ENCODE results near the gene FIZ1.

The FIZ1 gene

DNA sequence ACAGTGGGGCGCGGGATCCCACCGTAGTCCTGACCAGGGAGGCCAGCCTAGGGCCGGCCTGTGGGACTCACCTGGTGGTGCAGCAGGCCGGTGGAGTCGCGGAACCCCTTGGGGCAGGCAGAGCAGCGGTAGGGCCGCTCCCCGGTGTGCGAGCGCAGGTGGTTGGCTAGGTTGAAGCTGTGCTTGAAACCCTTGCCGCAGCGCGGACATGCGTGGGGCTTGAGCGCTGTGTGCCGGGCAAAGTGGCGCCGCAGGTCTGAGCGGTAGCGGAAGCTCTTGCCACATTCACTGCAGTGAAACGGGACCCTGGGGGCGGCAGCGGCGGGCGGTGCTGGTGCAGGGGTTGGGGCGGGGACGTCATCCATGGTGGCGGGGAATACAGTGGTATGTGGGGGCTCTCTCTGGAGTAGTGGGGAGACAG is 1.8 kb downstream of the FIZ1 start:
- TF ChIP-seq CTCF (IDR thresholded peaks at IDR 0.05; ENCODE audit: extremely low read depth, insufficient read depth, missing control alignments) = no peak
- in situ Hi-C loops (cut with MboI; ENCODE audit: low pct_unique_long_range_greater_than_20kb, low sequenced_read_pairs, unreplicated experiment) = no loop called here
- DNase-seq (ENCODE audit: low spot score) = no peak

DNA sequence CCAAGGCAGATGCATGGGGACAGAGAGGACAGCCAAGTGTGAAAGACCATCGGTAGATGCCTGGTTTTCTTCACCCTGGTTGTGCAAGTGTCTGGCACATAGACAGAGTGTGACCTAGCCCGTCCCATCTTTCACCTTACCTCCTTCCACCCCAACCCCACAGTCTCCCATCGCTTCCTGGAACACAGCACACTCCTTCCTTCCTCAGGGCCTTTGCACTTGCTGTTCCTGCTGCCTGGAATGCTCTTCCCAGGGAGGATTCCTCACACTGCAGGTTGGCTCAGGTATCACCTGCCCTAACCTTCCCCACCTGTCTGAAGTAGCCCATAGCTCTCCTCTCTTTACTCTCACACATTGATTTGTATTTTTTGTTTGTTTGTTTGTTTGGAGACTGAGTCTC is 3.0 kb downstream of the FIZ1 start:
- in situ Hi-C loops (cut with MboI; ENCODE audit: low pct_unique_long_range_greater_than_20kb, low sequenced_read_pairs, unreplicated experiment) = no loop called here
- no peak for TF ChIP-seq CTCF (IDR thresholded peaks at IDR 0.05; ENCODE audit: extremely low read depth, insufficient read depth, missing control alignments)
- no peak for DNase-seq (ENCODE audit: low spot score)

DNA sequence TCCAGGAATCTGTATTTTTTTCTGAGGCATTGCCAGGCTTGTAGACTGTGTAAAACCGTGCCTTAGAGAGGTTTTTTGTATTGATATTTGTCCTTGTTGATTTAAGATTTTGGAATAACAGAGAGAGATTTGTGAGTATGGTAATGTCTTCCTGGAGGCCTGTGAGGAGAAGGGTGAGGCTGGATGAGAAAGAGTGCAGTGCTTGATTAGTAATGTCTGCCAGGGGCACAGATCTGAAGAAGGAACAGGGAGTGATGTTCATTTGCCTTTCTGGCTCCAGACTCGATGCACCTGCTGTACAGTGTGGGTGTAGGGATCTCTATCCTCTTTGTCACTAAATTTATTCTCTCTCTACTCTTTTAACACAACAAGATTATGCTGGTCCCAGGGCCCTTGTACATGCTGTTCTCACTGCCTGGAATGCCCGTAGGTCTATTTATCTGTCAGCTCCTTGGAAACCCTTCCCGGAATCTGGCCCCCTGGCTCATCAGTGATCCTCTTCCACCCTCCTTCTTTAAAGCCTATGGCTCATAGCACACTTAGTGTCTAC is 4.2 kb downstream of the FIZ1 start:
- in situ Hi-C loops (cut with MboI; ENCODE audit: low pct_unique_long_range_greater_than_20kb, low sequenced_read_pairs, unreplicated experiment) = no loop called here
- no peak for DNase-seq (ENCODE audit: low spot score)

GRCh38 chr19:55593096-55593772 is 6.1 kb downstream of the FIZ1 start:
- in situ Hi-C loops (cut with MboI; ENCODE audit: low pct_unique_long_range_greater_than_20kb, low sequenced_read_pairs, unreplicated experiment) = no loop called here
- TF ChIP-seq CTCF (IDR thresholded peaks at IDR 0.05; ENCODE audit: extremely low read depth, insufficient read depth, missing control alignments) = no peak
- DNase-seq (ENCODE audit: low spot score) = no peak

More for the DNA sequence above, 4.2 kb downstream of the FIZ1 start:
- no peak for TF ChIP-seq CTCF (IDR thresholded peaks at IDR 0.05; ENCODE audit: extremely low read depth, insufficient read depth, missing control alignments)

DNA sequence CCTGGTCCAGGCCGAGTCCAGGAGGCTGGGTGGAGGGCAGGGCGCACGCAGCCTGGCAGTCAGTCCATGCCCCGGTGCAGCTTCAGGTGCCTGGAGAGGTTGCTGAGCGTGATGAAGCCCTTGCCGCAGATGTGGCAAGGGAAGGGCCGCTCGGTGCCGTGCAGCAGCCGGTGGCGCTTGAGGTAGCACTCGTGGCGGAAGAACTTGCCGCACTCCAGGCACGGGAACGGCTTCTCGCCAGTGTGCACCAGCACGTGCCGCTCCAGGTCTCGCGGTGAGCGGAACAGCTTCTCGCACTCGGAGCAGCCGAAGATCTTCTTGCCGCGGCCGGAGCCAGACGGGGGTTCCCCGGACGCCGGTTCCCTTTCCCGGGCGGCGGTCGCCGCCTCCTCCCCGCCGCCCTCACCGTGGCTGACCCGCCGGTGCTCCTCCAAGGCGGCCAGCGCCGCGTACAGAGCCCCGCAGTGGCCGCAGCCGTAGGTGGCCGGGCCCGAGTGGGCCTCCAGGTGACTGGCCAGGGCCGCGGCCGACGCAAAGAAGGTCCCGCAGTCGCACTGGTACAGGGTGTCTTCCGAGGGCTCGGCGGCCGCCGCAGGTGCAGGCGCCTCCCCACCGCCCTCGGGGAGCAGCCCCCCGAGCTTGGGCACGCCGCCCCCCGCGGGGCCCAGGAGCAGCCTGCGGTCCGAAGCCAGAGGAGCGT is 6.8 kb downstream of the FIZ1 start:
- no peak for DNase-seq (ENCODE audit: low spot score)
- in situ Hi-C loops (cut with MboI; ENCODE audit: low pct_unique_long_range_greater_than_20kb, low sequenced_read_pairs, unreplicated experiment) = no loop called here
- TF ChIP-seq CTCF (IDR thresholded peaks at IDR 0.05; ENCODE audit: extremely low read depth, insufficient read depth, missing control alignments) = no peak

GRCh38 chr19:55591555-55591954 is 7.8 kb downstream of the FIZ1 start:
- no peak for DNase-seq (ENCODE audit: low spot score)
- no peak for TF ChIP-seq CTCF (IDR thresholded peaks at IDR 0.05; ENCODE audit: extremely low read depth, insufficient read depth, missing control alignments)
- in situ Hi-C loops (cut with MboI; ENCODE audit: low pct_unique_long_range_greater_than_20kb, low sequenced_read_pairs, unreplicated experiment) = no loop called here
